GM18526 (cell line): ENCODE data around the gene ABLIM1.

Experiments
- POLR2A ChIP-seq: IDR thresholded peaks from 3 replicates; pipeline ENCODE4 v1.6.1; 2011; ENCODE audit not compliant: insufficient read length; ENCODE audit errors: extremely low read depth

ABLIM1 gene

GRCh38 chr10:114519756-114520293, 138.2 kb downstream of the ABLIM1 start:
- no peak for TF ChIP-seq POLR2A

- no peak for TF ChIP-seq POLR2A
These were observed 138.8 kb downstream of the ABLIM1 start for GRCh38 chr10:114519306-114519669.

- no peak for TF ChIP-seq POLR2A
These were observed 139.4 kb downstream of the ABLIM1 start for GRCh38 chr10:114518401-114519305.

GRCh38 chr10:114517368-114518250, 140.5 kb downstream of the ABLIM1 start:
- TF ChIP-seq POLR2A = no peak

GRCh38 chr10:114516356-114516755, 141.7 kb downstream of the ABLIM1 start:
- TF ChIP-seq POLR2A = no peak

- TF ChIP-seq POLR2A = no peak
These were observed 142.7 kb downstream of the ABLIM1 start for GRCh38 chr10:114515298-114515914.

GRCh38 chr10:114513381-114513792, 144.7 kb downstream of the ABLIM1 start:
- no peak for TF ChIP-seq POLR2A

- TF ChIP-seq POLR2A = no peak
These were observed 146.2 kb downstream of the ABLIM1 start for GRCh38 chr10:114511881-114512280.

- no peak for TF ChIP-seq POLR2A
These were observed 149.7 kb downstream of the ABLIM1 start for GRCh38 chr10:114508376-114508775.

GRCh38 chr10:114507449-114507848, 150.6 kb downstream of the ABLIM1 start:
- no peak for TF ChIP-seq POLR2A

GRCh38 chr10:114506871-114507385, 151.1 kb downstream of the ABLIM1 start:
- TF ChIP-seq POLR2A = no peak

GRCh38 chr10:114504769-114505579, 153.1 kb downstream of the ABLIM1 start:
- TF ChIP-seq POLR2A = no peak

GRCh38 chr10:114502074-114502473, 156.0 kb downstream of the ABLIM1 start:
- no peak for TF ChIP-seq POLR2A

- TF ChIP-seq POLR2A = no peak
These were observed 156.4 kb downstream of the ABLIM1 start for GRCh38 chr10:114501650-114502049.

- no peak for TF ChIP-seq POLR2A
These were observed 157.4 kb downstream of the ABLIM1 start for GRCh38 chr10:114500643-114501042.
